Measurements from ENCODE around the gene APOBEC3H. TPM values are rescaled to one million over a fixed set of nuclear protein-coding genes. Genes with fewer than 3 reads are reported as not detected.
A peak's percentile ranks its signal among the peaks of the same experiment; 100 is the strongest.

Gene APOBEC3H
- total RNA-seq, 1 donor, result not detected

DNA sequence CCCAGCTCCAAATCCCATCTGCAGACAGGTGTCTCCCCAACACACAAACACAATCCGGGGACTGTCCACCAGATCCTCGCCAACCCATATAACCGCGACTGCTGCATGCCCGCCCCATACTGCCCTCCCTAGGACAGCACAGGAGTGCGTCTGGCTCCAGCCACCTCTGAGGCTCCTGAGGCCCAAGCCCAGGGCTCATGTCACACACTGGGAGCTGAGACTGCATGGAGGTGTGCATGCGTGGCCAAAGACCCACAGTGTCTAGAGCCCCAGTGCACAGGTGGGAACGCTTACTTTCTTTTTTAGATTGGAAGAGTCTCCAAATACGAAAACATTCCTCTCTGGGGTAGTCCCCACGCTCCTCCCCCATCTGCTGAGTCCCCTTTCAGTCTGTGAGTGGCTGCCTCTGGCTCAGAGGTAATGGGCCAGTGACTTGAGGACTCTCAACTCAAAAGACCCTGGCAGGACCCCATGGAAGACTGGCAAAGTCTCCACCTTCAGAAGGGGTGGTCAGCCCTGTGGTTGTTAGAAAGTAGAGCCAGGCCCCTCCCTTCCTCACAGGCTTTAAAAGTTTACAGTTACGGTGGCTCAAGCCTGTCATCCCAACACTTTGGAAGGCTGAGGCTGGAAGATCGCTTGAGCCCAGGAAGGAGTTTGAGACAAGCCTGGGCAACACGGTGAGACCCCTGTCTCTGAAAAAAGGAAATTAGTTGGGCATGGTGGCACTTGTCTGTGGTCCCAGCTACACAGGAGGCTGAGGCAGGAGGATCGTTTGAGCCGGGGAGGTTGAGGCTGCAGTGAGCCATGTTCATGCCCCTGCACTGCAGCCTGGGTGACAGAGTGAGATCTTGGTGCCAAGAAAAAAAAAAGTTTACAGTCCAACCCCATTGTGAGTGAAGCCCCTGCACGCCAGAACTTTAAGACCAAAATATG is 53.1 kb downstream of the APOBEC3H start:
- H3K4me3 ChIP-seq (ENCODE audit: low read depth, low read length), result no peak overlapping the region
- TF ChIP-seq, protein P1, sequence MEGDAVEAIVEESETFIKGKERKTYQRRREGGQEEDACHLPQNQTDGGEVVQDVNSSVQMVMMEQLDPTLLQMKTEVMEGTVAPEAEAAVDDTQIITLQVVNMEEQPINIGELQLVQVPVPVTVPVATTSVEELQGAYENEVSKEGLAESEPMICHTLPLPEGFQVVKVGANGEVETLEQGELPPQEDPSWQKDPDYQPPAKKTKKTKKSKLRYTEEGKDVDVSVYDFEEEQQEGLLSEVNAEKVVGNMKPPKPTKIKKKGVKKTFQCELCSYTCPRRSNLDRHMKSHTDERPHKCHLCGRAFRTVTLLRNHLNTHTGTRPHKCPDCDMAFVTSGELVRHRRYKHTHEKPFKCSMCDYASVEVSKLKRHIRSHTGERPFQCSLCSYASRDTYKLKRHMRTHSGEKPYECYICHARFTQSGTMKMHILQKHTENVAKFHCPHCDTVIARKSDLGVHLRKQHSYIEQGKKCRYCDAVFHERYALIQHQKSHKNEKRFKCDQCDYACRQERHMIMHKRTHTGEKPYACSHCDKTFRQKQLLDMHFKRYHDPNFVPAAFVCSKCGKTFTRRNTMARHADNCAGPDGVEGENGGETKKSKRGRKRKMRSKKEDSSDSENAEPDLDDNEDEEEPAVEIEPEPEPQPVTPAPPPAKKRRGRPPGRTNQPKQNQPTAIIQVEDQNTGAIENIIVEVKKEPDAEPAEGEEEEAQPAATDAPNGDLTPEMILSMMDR (IDR thresholded peaks at IDR 0.05; ENCODE audit: insufficient read depth, low read depth, low read length), result no peak
- DNase-seq (ENCODE audit: low read depth), result no peak

DNA sequence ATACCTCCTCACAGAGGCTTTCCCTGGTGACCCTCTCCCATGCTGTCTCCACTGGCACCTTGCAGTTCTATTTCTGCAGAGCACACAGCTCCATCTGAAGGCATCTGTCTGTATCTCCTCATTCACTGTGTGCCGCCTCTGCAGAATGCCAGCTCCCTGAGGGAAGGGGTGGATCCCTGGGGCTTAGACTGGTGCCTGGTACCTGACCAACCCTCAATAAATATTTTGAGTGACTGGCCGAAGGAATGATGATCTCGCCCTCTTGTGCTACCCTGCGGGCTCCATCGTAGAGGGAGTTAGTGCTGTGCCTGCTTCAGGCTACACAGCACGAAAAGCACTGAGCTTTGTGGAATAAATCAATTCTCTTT is 53.8 kb downstream of the APOBEC3H start:
- TF ChIP-seq, protein P1 (IDR thresholded peaks at IDR 0.05; ENCODE audit: insufficient read depth, low read depth, low read length), result no peak
- H3K4me3 ChIP-seq (ENCODE audit: low read depth, low read length), result no peak overlapping the region

DNA sequence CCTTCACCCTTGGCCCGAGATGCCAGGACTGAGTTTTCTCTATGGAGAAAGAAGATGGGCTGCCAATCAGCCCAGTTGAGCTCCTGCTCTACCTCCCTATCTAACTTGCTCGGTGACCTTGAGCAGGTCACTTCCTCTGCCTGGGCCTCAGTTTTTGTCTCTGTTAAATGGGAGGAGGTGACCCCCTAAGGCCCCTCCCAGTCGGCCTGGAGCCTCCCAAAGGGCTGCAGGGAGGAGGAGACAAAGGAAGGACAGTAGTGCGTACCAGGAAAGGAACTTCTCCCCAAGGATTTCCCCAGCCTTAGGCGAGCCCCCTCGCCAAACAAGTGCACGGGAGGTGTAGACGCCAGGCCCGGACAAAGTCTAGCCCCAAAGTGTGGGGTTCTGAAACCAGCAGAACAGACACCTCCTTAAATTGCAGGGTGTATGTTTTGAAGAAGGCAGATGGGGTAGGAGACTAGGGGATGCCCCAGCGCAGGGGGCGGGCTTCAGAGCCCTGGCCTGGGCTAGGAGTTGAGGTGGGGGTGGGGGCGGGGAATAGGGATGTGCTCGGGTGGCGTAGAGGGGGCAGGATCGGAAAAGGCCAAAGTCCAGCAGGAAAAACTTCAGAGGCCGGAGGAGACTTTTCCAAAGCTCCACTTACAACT is 54.4 kb downstream of the APOBEC3H start:
- no peak for DNase-seq (ENCODE audit: low read depth)
- TF ChIP-seq, protein P1 (IDR thresholded peaks at IDR 0.05; ENCODE audit: insufficient read depth, low read depth, low read length), result no peak
- H3K4me3 ChIP-seq (ENCODE audit: low read depth, low read length), result peak overlapping the region; percentile 68

More for the DNA sequence above, 53.8 kb downstream of the APOBEC3H start:
- DNase-seq (ENCODE audit: low read depth), result no peak

DNA sequence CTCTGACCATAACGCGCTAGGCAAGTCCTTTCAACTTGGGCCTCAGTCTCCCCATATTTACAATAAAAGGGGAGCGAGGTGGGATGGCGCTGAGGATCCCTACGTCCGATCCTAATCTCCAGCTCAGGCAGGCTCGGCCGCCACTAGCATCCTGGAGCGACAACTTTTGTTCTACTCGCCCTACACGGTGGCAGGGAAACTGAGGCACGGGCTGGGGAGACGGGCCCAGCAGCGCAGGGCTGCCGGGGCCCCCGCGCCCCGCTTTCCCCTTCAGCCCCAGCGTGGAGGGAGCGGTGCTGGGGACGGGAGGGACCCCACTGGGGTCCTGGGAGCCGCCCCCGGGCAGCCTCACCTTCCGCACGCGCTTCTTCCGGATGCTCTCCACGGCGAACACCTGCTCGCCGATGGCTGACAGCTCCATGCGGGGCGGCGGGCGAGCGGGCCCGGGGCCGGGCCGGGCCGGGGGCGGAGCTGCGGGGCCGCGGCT is 55.0 kb downstream of the APOBEC3H start:
- DNase-seq (ENCODE audit: low read depth), result no peak
- peak overlapping the region; percentile 68 for H3K4me3 ChIP-seq (ENCODE audit: low read depth, low read length)
- TF ChIP-seq, protein P1 (IDR thresholded peaks at IDR 0.05; ENCODE audit: insufficient read depth, low read depth, low read length), result no peak

DNA sequence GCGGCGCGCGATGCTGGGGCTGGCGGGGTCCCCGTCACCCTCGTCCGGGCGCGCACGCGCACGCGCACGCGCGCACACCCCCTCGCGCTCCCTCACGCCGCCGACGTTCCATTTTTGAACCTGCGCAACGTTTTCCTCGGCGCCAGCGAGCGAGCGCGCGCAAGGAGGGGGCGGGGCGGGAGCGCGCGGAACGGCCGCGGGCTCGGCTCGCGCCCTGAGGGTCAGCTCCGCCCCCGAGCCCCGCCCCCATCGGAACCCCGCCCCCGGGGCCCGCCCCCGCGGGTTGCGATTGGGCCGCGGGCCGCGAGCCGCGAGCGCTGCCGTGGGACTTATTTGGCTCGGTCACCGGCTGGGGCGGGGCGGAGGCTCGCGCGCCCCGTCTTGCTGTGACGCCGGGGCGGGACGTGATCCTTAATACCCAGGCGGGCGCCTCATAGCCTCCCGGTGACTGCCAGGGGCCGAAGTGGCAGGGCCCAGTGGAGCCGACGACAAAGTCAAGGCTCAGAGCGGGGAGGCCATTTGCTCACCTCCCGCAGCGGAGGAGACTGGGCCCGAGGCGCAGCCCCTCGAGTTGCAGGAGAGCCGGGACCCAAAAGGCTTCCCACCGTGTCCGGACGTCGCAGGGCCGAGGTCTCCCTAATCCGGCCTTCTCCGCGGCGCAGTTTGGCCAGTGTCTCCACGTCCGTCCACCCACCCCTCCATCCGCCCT is 55.6 kb downstream of the APOBEC3H start, which contains the start of gene CBX7:
TSS of gene CBX7 (minus strand) at position 170 of the 709 bp plus-strand sequence. CDS start 236 bp downstream, outside the sequence.
- TF ChIP-seq, protein P1 (IDR thresholded peaks at IDR 0.05; ENCODE audit: insufficient read depth, low read depth, low read length), result no peak
- DNase-seq (ENCODE audit: low read depth), result peak; percentile 86
- H3K4me3 ChIP-seq (ENCODE audit: low read depth, low read length), result peak within 1 kb of the TSS; percentile 68

DNA sequence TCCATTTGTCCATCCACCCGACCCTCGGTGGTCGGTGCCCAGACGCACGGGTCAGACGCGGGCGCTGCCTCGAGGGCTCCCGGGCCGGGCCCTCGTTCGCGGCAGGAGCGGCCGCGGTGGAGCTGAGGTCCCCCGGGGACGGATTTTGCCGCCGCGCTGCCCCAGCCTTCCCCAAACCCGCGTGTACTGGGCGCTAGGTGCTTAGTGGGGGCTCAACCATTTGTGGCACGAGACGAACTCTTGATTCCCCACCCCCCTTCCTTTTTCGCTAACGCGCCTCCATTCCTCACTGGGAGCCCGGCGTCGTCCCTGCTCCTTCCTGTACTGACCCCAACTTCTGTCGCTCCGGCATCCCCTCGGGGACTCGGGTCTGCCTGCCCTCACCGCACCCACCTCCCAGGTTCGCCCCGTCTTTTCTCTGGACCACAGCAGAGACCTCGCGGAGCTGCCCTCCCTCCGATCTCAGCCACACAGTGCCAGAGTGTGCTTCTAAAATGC is 56.2 kb downstream of the APOBEC3H start:
- H3K4me3 ChIP-seq (ENCODE audit: low read depth, low read length), result peak overlapping the region; percentile 57
- DNase-seq (ENCODE audit: low read depth), result no peak
- TF ChIP-seq, protein P1 (IDR thresholded peaks at IDR 0.05; ENCODE audit: insufficient read depth, low read depth, low read length), result no peak
